ENCODE measurements around the gene TCAF1. TPM values are rescaled to one million over a fixed set of nuclear protein-coding genes. Genes with fewer than 3 reads are reported as not detected.

The TCAF1 gene
- total RNA-seq, 4 donors from 2014 or later, result 8.6 to 38.6 (median 33.1) TPM

- H3K27me3 ChIP-seq, result no peaks in the 10 kb centered on the region
- no peaks in the 10 kb centered on the region for H3K4me1 ChIP-seq
- no peak overlapping the region for H3K4me3 ChIP-seq
- no peak overlapping the region for H3K27ac ChIP-seq
- 64 to 78% methylated on average over 3 of the region's 3 CpGs for WGBS, 2 donors (ENCODE audit: low coverage in 1 of 2)
- in situ Hi-C loops (cut with MboI; ENCODE audit: low pct_ligation_motif_present in 1 of 4, low pct_unique_long_range_greater_than_20kb in 1 of 4, low sequenced_read_pairs in 3 of 4) (no loop called here), intact Hi-C loops (cut with DNase I; ENCODE audit: low total_unique reads) (no loop called here)
- no peaks in the 10 kb centered on the region for H3K36me3 ChIP-seq
- no peak for DNase-seq
- no peak for TF ChIP-seq CTCF (IDR thresholded peaks at IDR 0.05)
- no peak for TF ChIP-seq POLR2AphosphoS5 (IDR thresholded peaks at IDR 0.05)
- TF ChIP-seq EP300 (IDR thresholded peaks at IDR 0.05; ENCODE audit: low read depth), result no peak
- TF ChIP-seq POLR2A (IDR thresholded peaks at IDR 0.05), result no peak
- no peaks in the 10 kb centered on the region for H3K9me3 ChIP-seq
Measured at GRCh38 chr7:143913945-143914615, 12.1 kb upstream of the TCAF1 start.

- no peak overlapping the region for H3K27ac ChIP-seq
- 67% methylated on average over 3 of the region's 3 CpGs for WGBS, 2 donors (ENCODE audit: low coverage in 1 of 2)
Measured at GRCh38 chr7:143910473-143911248, 8.7 kb upstream of the TCAF1 start.

GRCh38 chr7:143909863-143910262, 7.9 kb upstream of the TCAF1 start:
- DNase-seq, result no peak
- no peaks in the 10 kb centered on the region for H3K9me3 ChIP-seq
- TF ChIP-seq POLR2A (IDR thresholded peaks at IDR 0.05) (no peak), POLR2AphosphoS5 (IDR thresholded peaks at IDR 0.05) (no peak), EP300 (IDR thresholded peaks at IDR 0.05; ENCODE audit: low read depth) (no peak), CTCF (IDR thresholded peaks at IDR 0.05) (no peak)
- WGBS, 2 donors (ENCODE audit: low coverage in 1 of 2), result 72 to 80% methylated on average over 1 to 3 of the region's 3 CpGs
- H3K36me3 ChIP-seq, result no peaks in the 10 kb centered on the region
- no peak overlapping the region for H3K27ac ChIP-seq
- no peaks in the 10 kb centered on the region for H3K27me3 ChIP-seq
- in situ Hi-C loops (cut with MboI; ENCODE audit: low pct_ligation_motif_present in 1 of 4, low pct_unique_long_range_greater_than_20kb in 1 of 4, low sequenced_read_pairs in 3 of 4), result no loop called here
- H3K4me1 ChIP-seq, result no peaks in the 10 kb centered on the region
- no peak overlapping the region for H3K4me3 ChIP-seq
- intact Hi-C loops (cut with DNase I; ENCODE audit: low total_unique reads), result no loop called here

More at GRCh38 chr7:143910473-143911248, 8.7 kb upstream of the TCAF1 start:
- Histone ChIP-seq H3K9me3 (no peaks in the 10 kb centered on the region), H3K27me3 (no peaks in the 10 kb centered on the region), H3K4me3 (no peak overlapping the region), H3K36me3 (no peaks in the 10 kb centered on the region), H3K4me1 (no peaks in the 10 kb centered on the region)
- intact Hi-C loops (cut with DNase I; ENCODE audit: low total_unique reads) (no loop called here), in situ Hi-C loops (cut with MboI; ENCODE audit: low pct_ligation_motif_present in 1 of 4, low pct_unique_long_range_greater_than_20kb in 1 of 4, low sequenced_read_pairs in 3 of 4) (no loop called here)
- no peak for DNase-seq
- TF ChIP-seq POLR2AphosphoS5 (IDR thresholded peaks at IDR 0.05) (no peak), POLR2A (IDR thresholded peaks at IDR 0.05) (no peak), EP300 (IDR thresholded peaks at IDR 0.05; ENCODE audit: low read depth) (no peak), CTCF (IDR thresholded peaks at IDR 0.05) (no peak)

- Histone ChIP-seq H3K27ac (no peak overlapping the region), H3K36me3 (no peaks in the 10 kb centered on the region), H3K4me3 (no peak overlapping the region), H3K27me3 (no peaks in the 10 kb centered on the region), H3K4me1 (no peaks in the 10 kb centered on the region), H3K9me3 (no peaks in the 10 kb centered on the region)
- TF ChIP-seq EP300 (IDR thresholded peaks at IDR 0.05; ENCODE audit: low read depth), result no peak
- no peak for TF ChIP-seq POLR2A (IDR thresholded peaks at IDR 0.05)
- no peak for TF ChIP-seq POLR2AphosphoS5 (IDR thresholded peaks at IDR 0.05)
- no peak for TF ChIP-seq CTCF (IDR thresholded peaks at IDR 0.05)
- WGBS, 2 donors (ENCODE audit: low coverage in 1 of 2), result 54 to 69% methylated on average over 5 of the region's 5 CpGs
- no peak for DNase-seq
- intact Hi-C loops (cut with DNase I; ENCODE audit: low total_unique reads) (no loop called here), in situ Hi-C loops (cut with MboI; ENCODE audit: low pct_ligation_motif_present in 1 of 4, low pct_unique_long_range_greater_than_20kb in 1 of 4, low sequenced_read_pairs in 3 of 4) (no loop called here)
Measured at GRCh38 chr7:143908120-143908519, 6.1 kb upstream of the TCAF1 start.

Measured in transverse colon (tissue), 4 donors.